Ascending aorta (tissue), 2 donors: ENCODE data around the gene FNTB. TPM values are rescaled to one million over a fixed set of nuclear protein-coding genes. Genes with fewer than 3 reads are reported as not detected.

ENCODE experiments used
- DNase-seq, 2 donors: peaks; one replicate each; pipeline ENCODE4 v3.0.0-alpha.2; 2019; ENCODE audit warnings: low spot score in 2 of 2
- H3K27ac ChIP-seq, 2 donors: fragments of 200-600 bp; sonication (generic); one replicate each; pipeline ENCODE4 v1.5.1; 2016 to 2017; ENCODE audit warnings: mild to moderate bottlenecking in 1 of 2
- H3K27me3 ChIP-seq: fragments of 200-600 bp; sonication (generic); one replicate; pipeline ENCODE4 v1.5.1; 2017
- H3K36me3 ChIP-seq, 2 donors: fragments of 200-600 bp; sonication (generic); one replicate each; pipeline ENCODE4 v1.5.1; 2016
- H3K4me1 ChIP-seq, 2 donors: fragments of 200-600 bp; sonication (generic); one replicate each; pipeline ENCODE4 v1.5.1; 2016 to 2017; ENCODE audit warnings: mild to moderate bottlenecking in 1 of 2
- H3K4me3 ChIP-seq, 2 donors: fragments of 200-600 bp; sonication (generic); one replicate each; pipeline ENCODE4 v1.5.1; 2016 to 2017; ENCODE audit warnings: mild to moderate bottlenecking in 1 of 2
- H3K9me3 ChIP-seq, 2 donors: fragments of 200-600 bp; sonication (generic); one replicate each; pipeline ENCODE4 v1.5.1; 2016
- intact Hi-C: fragments of 100-400 bp; cut with DNase I; formaldehyde crosslinking; loops from one replicate; pipeline ENCODE4 v1.15.1; 2023
- total RNA-seq: library from RNA; depleted of rRNA; stranded (reverse); fragments of >200 nt; gene quantifications from one replicate; pipeline ENCODE4 v1.1.0, GENCODE V29; 2016
- TF ChIP-seq, protein P1 (sequence below), 3 experiments: fragments of 200-600 bp in 2 of 3; fragments of 450-650 bp in 1 of 3; sonication (generic) in 2 of 3; IDR thresholded peaks; one replicate each; pipeline ENCODE4 v1.5.1; 2016 to 2019; ENCODE audit warnings: antibody characterized with exemption in 3 of 3, mild to moderate bottlenecking in 1 of 3, moderate library complexity in 1 of 3

Gene FNTB
- total RNA-seq, 1 donor from 2014 or later, result 13.9 TPM

DNA sequence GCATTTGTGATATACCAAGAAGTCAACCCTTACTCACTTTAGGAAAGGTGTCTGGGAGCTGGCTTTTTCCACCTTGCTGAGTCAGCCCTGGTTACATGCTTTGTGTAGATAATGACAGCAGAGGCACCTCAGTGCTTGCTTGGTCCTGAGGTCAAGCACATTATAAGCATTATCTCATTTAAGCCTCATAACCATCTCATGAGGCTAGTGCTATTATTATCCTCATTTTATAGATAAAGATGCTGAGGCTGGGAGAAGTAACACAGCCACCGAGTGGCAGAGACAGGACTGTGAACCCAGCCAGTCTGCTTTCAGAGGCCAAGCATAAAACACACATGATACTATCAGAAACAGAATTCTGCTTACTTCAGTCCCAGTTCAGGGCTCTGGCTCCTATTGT, 86.2 kb downstream of the FNTB start:
- DNase-seq, result no peak
- intact Hi-C loops, result no loop called here
- H3K4me1 ChIP-seq, result peaks cover 0 to 7% of the 10 kb centered on the region in 2 donors
- no peaks in the 10 kb centered on the region for H3K9me3 ChIP-seq
- H3K27me3 ChIP-seq, result no peaks in the 10 kb centered on the region
- H3K27ac ChIP-seq, result no peak overlapping the region
- TF ChIP-seq, protein P1, sequence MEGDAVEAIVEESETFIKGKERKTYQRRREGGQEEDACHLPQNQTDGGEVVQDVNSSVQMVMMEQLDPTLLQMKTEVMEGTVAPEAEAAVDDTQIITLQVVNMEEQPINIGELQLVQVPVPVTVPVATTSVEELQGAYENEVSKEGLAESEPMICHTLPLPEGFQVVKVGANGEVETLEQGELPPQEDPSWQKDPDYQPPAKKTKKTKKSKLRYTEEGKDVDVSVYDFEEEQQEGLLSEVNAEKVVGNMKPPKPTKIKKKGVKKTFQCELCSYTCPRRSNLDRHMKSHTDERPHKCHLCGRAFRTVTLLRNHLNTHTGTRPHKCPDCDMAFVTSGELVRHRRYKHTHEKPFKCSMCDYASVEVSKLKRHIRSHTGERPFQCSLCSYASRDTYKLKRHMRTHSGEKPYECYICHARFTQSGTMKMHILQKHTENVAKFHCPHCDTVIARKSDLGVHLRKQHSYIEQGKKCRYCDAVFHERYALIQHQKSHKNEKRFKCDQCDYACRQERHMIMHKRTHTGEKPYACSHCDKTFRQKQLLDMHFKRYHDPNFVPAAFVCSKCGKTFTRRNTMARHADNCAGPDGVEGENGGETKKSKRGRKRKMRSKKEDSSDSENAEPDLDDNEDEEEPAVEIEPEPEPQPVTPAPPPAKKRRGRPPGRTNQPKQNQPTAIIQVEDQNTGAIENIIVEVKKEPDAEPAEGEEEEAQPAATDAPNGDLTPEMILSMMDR (IDR thresholded peaks at IDR 0.05), result no peak
- no peak overlapping the region for H3K4me3 ChIP-seq
- H3K36me3 ChIP-seq, result peaks cover 36 to 42% of the 10 kb centered on the region in 2 donors

DNA sequence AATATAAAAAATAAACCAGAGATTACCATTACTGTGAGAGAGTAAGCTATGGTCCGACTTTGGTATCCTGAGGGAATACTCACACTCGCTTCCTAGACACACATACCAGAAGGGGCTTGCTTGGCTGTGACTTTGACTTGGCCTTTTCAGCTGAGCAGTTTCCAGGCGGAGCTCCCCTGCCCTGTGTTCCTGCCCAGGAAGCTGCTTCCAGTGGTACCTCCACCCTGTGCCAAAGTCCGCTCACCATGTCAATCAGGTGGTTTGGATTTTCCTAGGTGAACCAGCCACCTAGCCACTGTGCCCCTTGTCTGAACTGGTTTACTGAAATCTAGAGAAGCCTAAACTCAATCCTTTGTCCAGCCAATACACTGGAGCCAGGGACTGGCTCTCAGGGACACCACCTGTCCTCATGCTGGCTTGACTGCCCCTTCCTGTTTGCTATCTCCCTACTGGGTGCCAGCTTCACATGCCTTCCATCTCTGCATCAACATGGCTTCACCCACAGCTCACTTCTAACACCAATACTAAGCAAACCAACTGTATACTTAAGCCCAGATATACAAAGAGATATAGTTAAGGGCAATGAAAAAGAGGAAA, 87.0 kb downstream of the FNTB start:
- TF ChIP-seq, protein P1 (IDR thresholded peaks at IDR 0.05), result no peak
- H3K27ac ChIP-seq, result no peak overlapping the region
- peaks cover 35 to 49% of the 10 kb centered on the region in 2 donors for H3K36me3 ChIP-seq
- H3K4me3 ChIP-seq, result no peak overlapping the region
- DNase-seq, result no peak
- intact Hi-C loops, result no loop called here
- H3K4me1 ChIP-seq, result peaks cover 0 to 7% of the 10 kb centered on the region in 2 donors
- no peaks in the 10 kb centered on the region for H3K27me3 ChIP-seq
- no peaks in the 10 kb centered on the region for H3K9me3 ChIP-seq

DNA sequence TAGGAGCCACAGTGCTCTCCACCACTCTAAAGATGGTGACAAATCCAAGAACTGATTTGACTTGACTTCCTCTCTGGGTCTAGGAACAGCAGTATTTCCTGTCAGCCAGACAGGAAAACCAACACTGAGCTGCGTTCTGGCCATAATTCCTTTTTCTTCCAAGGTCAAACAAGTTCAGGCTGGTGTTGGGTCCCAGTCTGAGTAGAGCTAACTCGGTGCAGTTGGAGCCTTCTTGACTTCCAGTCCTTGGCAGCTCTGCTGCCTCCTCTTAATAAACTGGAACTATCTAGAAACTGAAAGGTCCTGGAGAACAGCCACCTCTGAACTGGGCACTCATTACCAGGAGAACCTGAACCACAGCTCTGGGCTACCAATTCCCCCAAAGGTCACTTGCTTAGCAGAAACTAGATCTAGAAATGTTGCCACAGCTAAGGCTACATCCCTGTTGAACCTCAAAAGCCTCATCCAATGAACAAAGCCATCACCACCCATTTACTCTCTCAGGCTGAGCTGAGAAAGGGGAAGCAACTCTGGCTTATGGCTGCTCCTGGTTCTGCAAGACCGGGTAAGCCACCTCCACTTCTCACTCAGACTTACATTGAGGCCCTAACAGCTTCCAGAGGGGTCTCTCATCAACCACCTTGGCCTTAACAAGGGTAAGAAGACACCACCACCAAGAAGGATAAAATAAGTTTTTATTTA, 87.9 kb downstream of the FNTB start:
- H3K36me3 ChIP-seq, result peaks cover 26 to 48% of the 10 kb centered on the region in 2 donors
- no peak overlapping the region for H3K27ac ChIP-seq
- peaks cover 0 to 9% of the 10 kb centered on the region in 2 donors for H3K4me1 ChIP-seq

DNA sequence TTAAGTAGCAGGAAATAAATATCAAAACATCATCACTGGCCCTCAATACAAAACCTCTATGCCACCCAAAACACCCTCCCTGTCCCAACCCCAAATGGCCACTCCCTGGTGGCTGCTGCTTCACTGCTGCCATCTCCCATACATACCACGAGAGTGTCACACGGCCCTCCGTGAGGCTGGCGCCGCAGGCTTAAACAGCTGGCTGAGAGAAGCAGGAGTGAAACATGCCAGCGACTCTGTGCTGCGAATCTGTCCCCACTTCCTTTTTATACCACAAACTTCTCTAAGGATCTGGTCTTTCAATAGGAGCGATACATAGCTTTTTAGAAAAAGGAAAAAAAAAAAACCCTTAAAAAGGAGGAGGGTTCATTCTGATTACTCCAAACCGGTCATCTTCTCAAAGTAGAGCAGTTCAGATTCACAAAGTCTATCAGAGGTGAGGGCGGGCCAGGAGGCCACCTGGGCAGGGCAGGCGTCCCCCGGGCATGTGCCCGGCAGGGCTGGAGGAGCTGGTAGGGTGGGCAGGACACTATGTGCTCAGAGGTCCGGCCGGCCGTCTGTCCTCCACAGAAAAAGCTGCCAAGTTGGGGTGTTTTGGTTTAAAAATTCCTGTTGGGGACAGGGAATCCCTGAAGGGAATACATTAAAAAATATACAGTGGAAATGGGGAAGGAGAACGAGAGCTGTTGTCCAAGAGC, 89.1 kb downstream of the FNTB start:
- DNase-seq, result no peak
- H3K27ac ChIP-seq, result no peak overlapping the region
- no peak overlapping the region for H3K4me3 ChIP-seq
- no peaks in the 10 kb centered on the region for H3K9me3 ChIP-seq
- H3K27me3 ChIP-seq, result no peaks in the 10 kb centered on the region
- TF ChIP-seq, protein P1 (IDR thresholded peaks at IDR 0.05), result no peak
- peaks cover 22 to 48% of the 10 kb centered on the region in 2 donors for H3K36me3 ChIP-seq
- H3K4me1 ChIP-seq, result peaks cover 0 to 9% of the 10 kb centered on the region in 2 donors
- intact Hi-C loops, result no loop called here

More for the DNA sequence above, 87.9 kb downstream of the FNTB start:
- no peaks in the 10 kb centered on the region for H3K9me3 ChIP-seq
- DNase-seq, result no peak
- H3K4me3 ChIP-seq, result no peak overlapping the region
- no peaks in the 10 kb centered on the region for H3K27me3 ChIP-seq
- TF ChIP-seq, protein P1 (IDR thresholded peaks at IDR 0.05), result no peak
- intact Hi-C loops, result no loop called here

DNA sequence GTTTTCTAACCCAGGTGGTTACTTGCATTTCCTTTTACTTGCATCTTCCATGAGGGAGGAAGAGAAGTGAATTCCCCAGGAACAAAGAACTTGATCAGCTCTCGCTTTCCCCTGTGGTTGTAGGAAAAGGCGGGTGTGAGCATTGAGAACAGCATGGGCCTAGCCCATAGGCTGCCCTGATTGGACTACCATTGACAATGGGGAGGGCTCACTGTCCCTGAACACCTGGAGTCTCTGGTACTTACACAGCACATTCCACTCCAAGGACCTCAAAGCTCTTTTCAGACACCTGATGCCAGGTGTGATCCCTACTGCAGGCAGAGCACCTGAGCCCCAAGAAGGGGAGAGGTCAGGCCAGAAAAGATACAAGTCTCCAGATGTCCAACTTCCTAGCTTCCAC, 90.6 kb downstream of the FNTB start:
- Histone ChIP-seq H3K9me3 (no peaks in the 10 kb centered on the region), H3K4me3 (no peak overlapping the region), H3K27me3 (no peaks in the 10 kb centered on the region), H3K36me3 (peaks cover 24 to 51% of the 10 kb centered on the region in 2 donors), H3K4me1 (peaks cover 0 to 12% of the 10 kb centered on the region in 2 donors), H3K27ac (no peak overlapping the region)
- TF ChIP-seq, protein P1 (IDR thresholded peaks at IDR 0.05), result no peak
- no peak for DNase-seq
- intact Hi-C loops, result no loop called here
